ENCODE measurements around the gene TEKT3. TPM values are rescaled to one million over a fixed set of nuclear protein-coding genes. Genes with fewer than 3 reads are reported as not detected.

The TEKT3 gene
- polyA plus RNA-seq, 3 donors, result 1.4 to 1.7 (median 1.6) TPM

Other genes starting within 250 kb of the TEKT3 start
- gene PMP22, start 76.3 kb downstream of the TEKT3 start, polyA plus RNA-seq (ENCODE audit: insufficient read length in 3 of 3), result 10 to 100 TPM; 59.6 to 66.2 (median 60.4) TPM
- gene CDRT4, start 126.0 kb upstream of the TEKT3 start, polyA plus RNA-seq (ENCODE audit: insufficient read length in 3 of 3), result 1 to 10 TPM; 2.3 to 3.1 (median 2.3) TPM
- 10 to 100 TPM; 16.3 to 20.2 (median 16.8) TPM for gene TVP23C, start 221.9 kb upstream of the TEKT3 start, polyA plus RNA-seq (ENCODE audit: insufficient read length in 3 of 3)